GM12872 (cell line): ENCODE data around the gene SOS1.

Source experiments
- CTCF ChIP-seq: IDR thresholded peaks from 3 replicates; pipeline ENCODE4 v1.5.1; 2011; ENCODE audit warnings: low read depth, mild to moderate bottlenecking, low read length, moderate library complexity; ENCODE audit not compliant: insufficient read depth

The SOS1 gene

DNA sequence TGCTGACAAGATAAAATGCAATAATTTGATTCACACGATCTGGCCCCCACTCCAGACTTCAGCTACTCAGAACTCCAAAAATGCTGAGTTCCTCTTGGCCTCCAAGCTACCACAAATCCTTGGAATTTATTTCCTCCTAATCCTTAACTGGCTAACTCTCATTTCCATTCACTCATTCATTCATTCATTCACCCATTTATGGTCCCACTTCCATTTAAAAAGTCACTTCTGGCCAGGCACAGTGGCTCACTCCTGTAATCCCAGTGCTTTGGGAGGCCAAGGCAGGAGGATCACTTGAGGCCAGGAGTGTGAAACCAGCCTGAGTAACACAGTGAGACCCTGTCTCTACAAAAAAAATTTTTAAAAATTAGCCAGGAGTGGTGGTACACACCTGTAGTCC lies 12.5 kb downstream of the SOS1 start:
- TF ChIP-seq CTCF, result no peak

GRCh38 chr2:39107724-39108273 lies 13.1 kb downstream of the SOS1 start:
- TF ChIP-seq CTCF, result no peak

- TF ChIP-seq CTCF, result no peak
Observed at GRCh38 chr2:39107156-39107555, 13.7 kb downstream of the SOS1 start.

DNA sequence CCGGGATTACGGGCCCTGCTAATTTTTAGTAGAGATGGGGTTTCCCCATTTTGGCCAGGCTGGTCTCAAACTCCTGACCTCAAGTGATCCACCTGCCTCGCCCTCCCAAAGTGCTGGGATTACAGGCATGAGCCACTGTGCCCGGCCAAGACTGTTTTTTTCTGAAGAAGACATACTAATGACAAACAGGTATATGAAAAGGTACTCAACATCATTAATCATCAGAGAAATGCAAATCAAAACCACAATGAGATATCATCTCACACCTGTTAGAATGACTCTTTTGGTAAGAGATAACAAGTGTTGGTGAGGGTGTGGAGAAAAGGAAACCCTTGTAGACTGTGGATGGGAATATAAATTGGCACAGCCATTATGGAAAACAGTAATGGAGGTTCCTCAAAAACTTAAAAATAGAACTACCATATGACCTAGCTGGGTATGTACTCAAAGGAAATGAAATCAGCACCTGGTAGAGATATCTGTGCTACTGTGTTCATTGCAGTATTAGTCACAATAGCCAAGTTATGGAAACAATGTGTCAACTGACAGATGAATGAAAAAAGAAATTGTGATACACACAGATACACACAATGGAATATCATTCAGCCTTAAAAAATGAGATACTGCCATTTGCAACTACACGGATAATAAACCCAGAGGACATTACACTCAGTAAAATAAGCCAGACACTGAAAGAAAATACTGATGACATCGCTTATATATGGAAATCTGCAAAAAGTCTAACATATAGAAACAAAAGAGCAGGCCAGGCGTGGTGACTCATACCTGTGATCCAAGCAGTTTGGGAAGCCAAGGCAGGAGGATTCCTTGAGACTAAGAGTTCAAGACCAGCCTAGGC lies 20.8 kb downstream of the SOS1 start:
- no peak for TF ChIP-seq CTCF

DNA sequence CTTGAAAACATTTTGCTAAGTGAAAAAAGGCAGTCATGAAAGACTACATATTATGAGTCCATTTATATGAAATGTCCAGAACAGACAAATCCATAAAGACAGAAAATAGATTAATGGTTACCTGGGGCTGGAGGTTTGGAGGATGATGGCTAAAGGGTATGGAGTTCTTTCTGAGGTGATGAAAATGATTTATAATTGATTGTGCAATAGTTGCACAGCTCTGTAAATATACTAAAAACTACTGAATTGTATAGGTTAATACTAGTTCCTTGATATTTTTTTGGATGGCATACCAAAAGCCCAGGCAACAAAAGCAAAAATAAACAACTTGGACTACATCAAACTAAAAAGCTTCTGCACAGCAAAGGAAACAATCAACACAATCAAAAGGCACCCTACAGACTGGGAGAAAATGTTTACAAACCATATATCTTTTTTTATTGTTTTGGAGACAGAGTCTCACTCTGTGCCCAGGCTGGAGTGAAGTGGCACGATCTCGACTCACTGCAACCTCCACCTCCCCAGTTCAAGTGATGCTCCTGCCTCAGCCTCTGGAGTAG lies 21.5 kb downstream of the SOS1 start:
- TF ChIP-seq CTCF, result no peak

GRCh38 chr2:39095624-39096023 lies 25.2 kb downstream of the SOS1 start:
- TF ChIP-seq CTCF, result no peak

DNA sequence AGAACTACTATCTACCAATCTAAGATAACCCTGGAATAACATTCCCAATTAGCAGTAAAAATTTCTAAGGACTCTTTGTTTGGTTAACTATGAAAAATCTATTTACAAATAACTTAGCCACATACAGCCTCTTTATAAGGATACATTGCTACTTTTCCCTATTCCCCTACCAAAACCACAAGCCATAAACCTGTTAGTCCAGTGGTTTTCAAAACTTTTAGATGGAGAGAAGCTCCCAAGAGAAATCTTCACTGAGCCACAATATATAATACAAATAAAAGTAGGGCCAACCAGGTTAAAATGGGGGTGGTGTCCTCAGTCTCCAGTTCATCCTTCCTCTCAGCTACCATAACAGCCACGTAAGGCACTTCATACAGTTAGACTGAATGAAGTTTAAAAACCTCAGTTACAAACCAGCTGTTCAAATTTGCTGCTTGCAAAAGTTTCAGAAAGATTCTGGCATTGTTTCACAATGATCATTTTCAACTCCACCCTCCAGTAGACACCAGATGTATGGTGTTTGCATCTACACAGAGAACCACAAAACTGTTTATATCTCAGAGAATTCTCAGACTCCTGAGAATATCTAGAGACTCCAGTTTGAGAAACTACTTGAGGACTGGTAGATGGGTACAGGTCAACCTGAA lies 26.0 kb downstream of the SOS1 start:
- no peak for TF ChIP-seq CTCF
